WTC11 (cell line): ENCODE data around the gene NEURL2. TPM values are rescaled to one million over a fixed set of nuclear protein-coding genes. Genes with fewer than 3 reads are reported as not detected.

Source experiments
- CREB1 ChIP-seq: sonication (generic); formaldehyde crosslinking; IDR thresholded peaks from 2 replicates; pipeline ENCODE4 v1.8.0; 2023; ENCODE audit warnings: mild to moderate bottlenecking, missing genetic modification reagents
- ELF4 ChIP-seq: sonication (generic); formaldehyde crosslinking; IDR thresholded peaks from 2 replicates; pipeline ENCODE4 v1.8.1; 2022; ENCODE audit warnings: low read depth, mild to moderate bottlenecking, moderate library complexity, missing genetic modification reagents
- FOXK1 ChIP-seq: sonication (generic); formaldehyde crosslinking; IDR thresholded peaks from 2 replicates; pipeline ENCODE4 v1.8.0; 2022; ENCODE audit warnings: mild to moderate bottlenecking, moderate library complexity, missing genetic modification reagents
- GTF2I ChIP-seq: fragments of 250-450 bp; sonication (Bioruptor Pico); conservative IDR thresholded peaks from 2 replicates; pipeline ENCODE4 v1.4.0; 2021; ENCODE audit warnings: mild to moderate bottlenecking
- HMGA2 ChIP-seq: fragments of 250-450 bp; sonication (Bioruptor Pico); IDR thresholded peaks from 2 replicates; pipeline ENCODE4 v1.4.0; 2021; ENCODE audit warnings: mild to moderate bottlenecking, moderate library complexity
- KAT7 ChIP-seq: sonication (generic); formaldehyde crosslinking; IDR thresholded peaks from 2 replicates; pipeline ENCODE4 v1.8.1; 2023; ENCODE audit warnings: missing genetic modification reagents, mild to moderate bottlenecking, borderline replicate concordance
- MYBL2 ChIP-seq: sonication (generic); formaldehyde crosslinking; IDR thresholded peaks from 2 replicates; pipeline ENCODE4 v1.8.1; 2023; ENCODE audit warnings: mild to moderate bottlenecking, moderate library complexity, missing genetic modification reagents
- NR3C1 ChIP-seq: sonication (generic); formaldehyde crosslinking; conservative IDR thresholded peaks from 2 replicates; pipeline ENCODE4 v1.8.1; 2023; ENCODE audit warnings: low read depth, mild to moderate bottlenecking, missing genetic modification reagents
- PRRX2 ChIP-seq: fragments of 250-450 bp; sonication (Bioruptor Pico); IDR thresholded peaks from 2 replicates; pipeline ENCODE4 v1.8.0; 2021; ENCODE audit warnings: mild to moderate bottlenecking
- RORB ChIP-seq: fragments of 250-450 bp; sonication (Bioruptor Pico); IDR thresholded peaks from 2 replicates; pipeline ENCODE4 v1.9.0; 2021; ENCODE audit warnings: mild to moderate bottlenecking
- SMAD4 ChIP-seq: sonication (generic); formaldehyde crosslinking; IDR thresholded peaks from 2 replicates; pipeline ENCODE4 v1.8.0; 2022; ENCODE audit warnings: mild to moderate bottlenecking, missing genetic modification reagents
- SOX15 ChIP-seq: fragments of 250-450 bp; sonication (Bioruptor Pico); IDR thresholded peaks from 2 replicates; pipeline ENCODE4 v1.9.0; 2021; ENCODE audit warnings: mild to moderate bottlenecking
- SP1 ChIP-seq: sonication (generic); formaldehyde crosslinking; conservative IDR thresholded peaks from 2 replicates; pipeline ENCODE4 v1.8.1; 2022; ENCODE audit warnings: missing genetic modification reagents
- TCF7 ChIP-seq: sonication (generic); formaldehyde crosslinking; IDR thresholded peaks from 2 replicates; pipeline ENCODE4 v1.8.0; 2022; ENCODE audit warnings: mild to moderate bottlenecking, low read depth, missing genetic modification reagents, moderate library complexity
- ZNF671 ChIP-seq: fragments of 250-450 bp; sonication (Bioruptor Pico); IDR thresholded peaks from 2 replicates; pipeline ENCODE4 v1.8.0; 2021; ENCODE audit warnings: mild to moderate bottlenecking
- total RNA-seq: library from RNA; stranded (reverse); gene quantifications from 3 replicates; pipeline ENCODE4 v1.2.3, GENCODE V29; 2021
- TF ChIP-seq, protein P1 (sequence below): sonication (generic); formaldehyde crosslinking; IDR thresholded peaks from 2 replicates; pipeline ENCODE4 v1.8.0; 2022; ENCODE audit warnings: mild to moderate bottlenecking, missing genetic modification reagents
- TF ChIP-seq, protein P2 (sequence below): fragments of 250-450 bp; sonication (Bioruptor Pico); IDR thresholded peaks from 2 replicates; pipeline ENCODE4 v1.9.0; 2021; ENCODE audit warnings: moderate library complexity, mild to moderate bottlenecking, inconsistent platforms, borderline replicate concordance
- TF ChIP-seq, protein P3 (sequence below): fragments of 250-450 bp; sonication (Bioruptor Pico); IDR thresholded peaks from 2 replicates; pipeline ENCODE4 v1.9.0; 2021; ENCODE audit warnings: mild to moderate bottlenecking
- TF ChIP-seq, protein P4 (sequence below): sonication (generic); formaldehyde crosslinking; IDR thresholded peaks from 2 replicates; pipeline ENCODE4 v1.8.0; 2023; ENCODE audit warnings: mild to moderate bottlenecking, missing genetic modification reagents
- TF ChIP-seq, protein P5 (sequence below): sonication (generic); formaldehyde crosslinking; IDR thresholded peaks from 2 replicates; pipeline ENCODE4 v1.8.1; 2023; ENCODE audit warnings: mild to moderate bottlenecking, missing genetic modification reagents, moderate library complexity
- TF ChIP-seq, protein P6 (sequence below): sonication (generic); formaldehyde crosslinking; IDR thresholded peaks from 2 replicates; pipeline ENCODE4 v1.8.0; 2022; ENCODE audit warnings: mild to moderate bottlenecking, missing genetic modification reagents
- TF ChIP-seq, protein P7 (sequence below): sonication (generic); formaldehyde crosslinking; conservative IDR thresholded peaks from 2 replicates; pipeline ENCODE4 v1.8.1; 2023; ENCODE audit warnings: mild to moderate bottlenecking, low read depth, missing genetic modification reagents, moderate library complexity

NEURL2 gene
- total RNA-seq, 1 experiment from 2014 or later = 6.6 TPM

DNA sequence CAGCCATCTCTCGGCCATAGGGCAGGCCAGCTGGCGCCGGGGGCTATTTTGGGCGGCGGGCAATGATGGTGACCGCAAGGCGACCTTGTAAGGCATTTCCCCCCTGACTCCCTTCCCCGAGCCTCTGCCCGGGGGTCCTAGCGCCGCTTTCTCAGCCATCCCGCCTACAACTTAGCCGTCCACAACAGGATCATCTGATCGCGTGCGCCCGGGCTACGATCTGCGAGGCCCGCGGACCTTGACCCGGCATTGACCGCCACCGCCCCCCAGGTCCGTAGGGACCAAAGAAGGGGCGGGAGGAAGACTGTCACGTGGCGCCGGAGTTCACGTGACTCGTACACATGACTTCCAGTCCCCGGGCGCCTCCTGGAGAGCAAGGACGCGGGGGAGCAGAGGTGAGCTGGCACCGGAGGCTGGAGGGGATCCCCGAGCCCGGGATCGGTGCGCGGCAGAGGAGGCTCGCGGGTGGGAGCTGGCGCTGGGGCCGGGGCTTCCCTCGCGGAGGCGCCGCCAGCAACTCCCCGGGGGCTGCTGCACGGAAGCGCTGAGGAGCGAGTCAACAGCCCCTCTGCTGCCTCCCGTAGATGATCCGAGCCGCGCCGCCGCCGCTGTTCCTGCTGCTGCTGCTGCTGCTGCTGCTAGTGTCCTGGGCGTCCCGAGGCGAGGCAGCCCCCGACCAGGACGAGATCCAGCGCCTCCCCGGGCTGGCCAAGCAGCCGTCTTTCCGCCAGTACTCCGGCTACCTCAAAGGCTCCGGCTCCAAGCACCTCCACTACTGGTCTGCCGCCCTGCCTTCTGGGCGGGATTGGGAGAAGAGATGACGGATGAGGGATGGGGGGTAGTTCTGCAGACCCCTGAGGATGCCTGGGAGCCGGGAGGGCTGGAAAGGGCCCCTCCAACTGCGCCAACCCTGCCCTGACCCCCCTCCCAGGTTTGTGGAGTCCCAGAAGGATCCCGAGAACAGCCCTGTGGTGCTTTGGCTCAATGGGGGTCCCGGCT is at the start of gene NEURL2, which contains the start of gene CTSA (continued):
- TF ChIP-seq, protein P1, sequence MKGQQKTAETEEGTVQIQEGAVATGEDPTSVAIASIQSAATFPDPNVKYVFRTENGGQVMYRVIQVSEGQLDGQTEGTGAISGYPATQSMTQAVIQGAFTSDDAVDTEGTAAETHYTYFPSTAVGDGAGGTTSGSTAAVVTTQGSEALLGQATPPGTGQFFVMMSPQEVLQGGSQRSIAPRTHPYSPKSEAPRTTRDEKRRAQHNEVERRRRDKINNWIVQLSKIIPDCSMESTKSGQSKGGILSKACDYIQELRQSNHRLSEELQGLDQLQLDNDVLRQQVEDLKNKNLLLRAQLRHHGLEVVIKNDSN = peak; percentile 100
- TF ChIP-seq CREB1 (CRISPR knock-in tag) (no peak), SMAD4 (CRISPR knock-in tag) (peak; percentile 70; the same call in 1 of the 2 replicates), MYBL2 (peak; percentile 75; the same call in 1 of the 2 replicates), ELF4 (CRISPR knock-in tag) (0 out of 2 replicates have a peak, but pooled peaks have one; percentile 5), RORB (no peak), TCF7 (no peak), HMGA2 (no peak), SP1 (CRISPR knock-in tag) (peak; percentile 96), GTF2I (no peak), SOX15 (no peak), NR3C1 (CRISPR knock-in tag) (no peak), PRRX2 (CRISPR knock-in tag) (no peak), ZNF671 (CRISPR knock-in tag) (no peak), KAT7 (CRISPR knock-in tag) (no peak; the same call in 1 of the 2 replicates), FOXK1 (CRISPR knock-in tag) (peak; percentile 96)
- TF ChIP-seq, protein P2, sequence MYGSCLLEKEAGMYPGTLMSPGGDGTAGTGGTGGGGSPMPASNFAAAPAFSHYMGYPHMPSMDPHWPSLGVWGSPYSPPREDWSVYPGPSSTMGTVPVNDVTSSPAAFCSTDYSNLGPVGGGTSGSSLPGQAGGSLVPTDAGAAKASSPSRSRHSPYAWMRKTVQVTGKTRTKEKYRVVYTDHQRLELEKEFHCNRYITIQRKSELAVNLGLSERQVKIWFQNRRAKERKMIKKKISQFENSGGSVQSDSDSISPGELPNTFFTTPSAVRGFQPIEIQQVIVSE = no peak
- TF ChIP-seq, protein P3, sequence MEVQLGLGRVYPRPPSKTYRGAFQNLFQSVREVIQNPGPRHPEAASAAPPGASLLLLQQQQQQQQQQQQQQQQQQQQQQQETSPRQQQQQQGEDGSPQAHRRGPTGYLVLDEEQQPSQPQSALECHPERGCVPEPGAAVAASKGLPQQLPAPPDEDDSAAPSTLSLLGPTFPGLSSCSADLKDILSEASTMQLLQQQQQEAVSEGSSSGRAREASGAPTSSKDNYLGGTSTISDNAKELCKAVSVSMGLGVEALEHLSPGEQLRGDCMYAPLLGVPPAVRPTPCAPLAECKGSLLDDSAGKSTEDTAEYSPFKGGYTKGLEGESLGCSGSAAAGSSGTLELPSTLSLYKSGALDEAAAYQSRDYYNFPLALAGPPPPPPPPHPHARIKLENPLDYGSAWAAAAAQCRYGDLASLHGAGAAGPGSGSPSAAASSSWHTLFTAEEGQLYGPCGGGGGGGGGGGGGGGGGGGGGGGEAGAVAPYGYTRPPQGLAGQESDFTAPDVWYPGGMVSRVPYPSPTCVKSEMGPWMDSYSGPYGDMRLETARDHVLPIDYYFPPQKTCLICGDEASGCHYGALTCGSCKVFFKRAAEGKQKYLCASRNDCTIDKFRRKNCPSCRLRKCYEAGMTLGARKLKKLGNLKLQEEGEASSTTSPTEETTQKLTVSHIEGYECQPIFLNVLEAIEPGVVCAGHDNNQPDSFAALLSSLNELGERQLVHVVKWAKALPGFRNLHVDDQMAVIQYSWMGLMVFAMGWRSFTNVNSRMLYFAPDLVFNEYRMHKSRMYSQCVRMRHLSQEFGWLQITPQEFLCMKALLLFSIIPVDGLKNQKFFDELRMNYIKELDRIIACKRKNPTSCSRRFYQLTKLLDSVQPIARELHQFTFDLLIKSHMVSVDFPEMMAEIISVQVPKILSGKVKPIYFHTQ (CRISPR knock-in tag) = no peak
- TF ChIP-seq, protein P4, sequence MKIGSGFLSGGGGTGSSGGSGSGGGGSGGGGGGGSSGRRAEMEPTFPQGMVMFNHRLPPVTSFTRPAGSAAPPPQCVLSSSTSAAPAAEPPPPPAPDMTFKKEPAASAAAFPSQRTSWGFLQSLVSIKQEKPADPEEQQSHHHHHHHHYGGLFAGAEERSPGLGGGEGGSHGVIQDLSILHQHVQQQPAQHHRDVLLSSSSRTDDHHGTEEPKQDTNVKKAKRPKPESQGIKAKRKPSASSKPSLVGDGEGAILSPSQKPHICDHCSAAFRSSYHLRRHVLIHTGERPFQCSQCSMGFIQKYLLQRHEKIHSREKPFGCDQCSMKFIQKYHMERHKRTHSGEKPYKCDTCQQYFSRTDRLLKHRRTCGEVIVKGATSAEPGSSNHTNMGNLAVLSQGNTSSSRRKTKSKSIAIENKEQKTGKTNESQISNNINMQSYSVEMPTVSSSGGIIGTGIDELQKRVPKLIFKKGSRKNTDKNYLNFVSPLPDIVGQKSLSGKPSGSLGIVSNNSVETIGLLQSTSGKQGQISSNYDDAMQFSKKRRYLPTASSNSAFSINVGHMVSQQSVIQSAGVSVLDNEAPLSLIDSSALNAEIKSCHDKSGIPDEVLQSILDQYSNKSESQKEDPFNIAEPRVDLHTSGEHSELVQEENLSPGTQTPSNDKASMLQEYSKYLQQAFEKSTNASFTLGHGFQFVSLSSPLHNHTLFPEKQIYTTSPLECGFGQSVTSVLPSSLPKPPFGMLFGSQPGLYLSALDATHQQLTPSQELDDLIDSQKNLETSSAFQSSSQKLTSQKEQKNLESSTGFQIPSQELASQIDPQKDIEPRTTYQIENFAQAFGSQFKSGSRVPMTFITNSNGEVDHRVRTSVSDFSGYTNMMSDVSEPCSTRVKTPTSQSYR (CRISPR knock-in tag) = no peak
- TF ChIP-seq, protein P5, sequence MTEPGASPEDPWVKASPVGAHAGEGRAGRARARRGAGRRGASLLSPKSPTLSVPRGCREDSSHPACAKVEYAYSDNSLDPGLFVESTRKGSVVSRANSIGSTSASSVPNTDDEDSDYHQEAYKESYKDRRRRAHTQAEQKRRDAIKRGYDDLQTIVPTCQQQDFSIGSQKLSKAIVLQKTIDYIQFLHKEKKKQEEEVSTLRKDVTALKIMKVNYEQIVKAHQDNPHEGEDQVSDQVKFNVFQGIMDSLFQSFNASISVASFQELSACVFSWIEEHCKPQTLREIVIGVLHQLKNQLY (CRISPR knock-in tag) = no peak
- TF ChIP-seq, protein P6, sequence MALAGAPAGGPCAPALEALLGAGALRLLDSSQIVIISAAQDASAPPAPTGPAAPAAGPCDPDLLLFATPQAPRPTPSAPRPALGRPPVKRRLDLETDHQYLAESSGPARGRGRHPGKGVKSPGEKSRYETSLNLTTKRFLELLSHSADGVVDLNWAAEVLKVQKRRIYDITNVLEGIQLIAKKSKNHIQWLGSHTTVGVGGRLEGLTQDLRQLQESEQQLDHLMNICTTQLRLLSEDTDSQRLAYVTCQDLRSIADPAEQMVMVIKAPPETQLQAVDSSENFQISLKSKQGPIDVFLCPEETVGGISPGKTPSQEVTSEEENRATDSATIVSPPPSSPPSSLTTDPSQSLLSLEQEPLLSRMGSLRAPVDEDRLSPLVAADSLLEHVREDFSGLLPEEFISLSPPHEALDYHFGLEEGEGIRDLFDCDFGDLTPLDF = no peak
- TF ChIP-seq, protein P7, sequence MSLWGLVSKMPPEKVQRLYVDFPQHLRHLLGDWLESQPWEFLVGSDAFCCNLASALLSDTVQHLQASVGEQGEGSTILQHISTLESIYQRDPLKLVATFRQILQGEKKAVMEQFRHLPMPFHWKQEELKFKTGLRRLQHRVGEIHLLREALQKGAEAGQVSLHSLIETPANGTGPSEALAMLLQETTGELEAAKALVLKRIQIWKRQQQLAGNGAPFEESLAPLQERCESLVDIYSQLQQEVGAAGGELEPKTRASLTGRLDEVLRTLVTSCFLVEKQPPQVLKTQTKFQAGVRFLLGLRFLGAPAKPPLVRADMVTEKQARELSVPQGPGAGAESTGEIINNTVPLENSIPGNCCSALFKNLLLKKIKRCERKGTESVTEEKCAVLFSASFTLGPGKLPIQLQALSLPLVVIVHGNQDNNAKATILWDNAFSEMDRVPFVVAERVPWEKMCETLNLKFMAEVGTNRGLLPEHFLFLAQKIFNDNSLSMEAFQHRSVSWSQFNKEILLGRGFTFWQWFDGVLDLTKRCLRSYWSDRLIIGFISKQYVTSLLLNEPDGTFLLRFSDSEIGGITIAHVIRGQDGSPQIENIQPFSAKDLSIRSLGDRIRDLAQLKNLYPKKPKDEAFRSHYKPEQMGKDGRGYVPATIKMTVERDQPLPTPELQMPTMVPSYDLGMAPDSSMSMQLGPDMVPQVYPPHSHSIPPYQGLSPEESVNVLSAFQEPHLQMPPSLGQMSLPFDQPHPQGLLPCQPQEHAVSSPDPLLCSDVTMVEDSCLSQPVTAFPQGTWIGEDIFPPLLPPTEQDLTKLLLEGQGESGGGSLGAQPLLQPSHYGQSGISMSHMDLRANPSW = no peak
